Ascending aorta (tissue), 2 donors: Measurements from ENCODE around the gene PLCB1. TPM values are rescaled to one million over a fixed set of nuclear protein-coding genes. Genes with fewer than 3 reads are reported as not detected.

ENCODE experiments used
- DNase-seq, 2 donors: peaks; one replicate each; pipeline ENCODE4 v3.0.0-alpha.2; 2019; ENCODE audit warnings: low spot score in 2 of 2
- H3K27ac ChIP-seq, 2 donors: fragments of 200-600 bp; sonication (generic); one replicate each; pipeline ENCODE4 v1.5.1; 2016 to 2017; ENCODE audit warnings: mild to moderate bottlenecking in 1 of 2
- H3K27me3 ChIP-seq: fragments of 200-600 bp; sonication (generic); one replicate; pipeline ENCODE4 v1.5.1; 2017
- H3K36me3 ChIP-seq, 2 donors: fragments of 200-600 bp; sonication (generic); one replicate each; pipeline ENCODE4 v1.5.1; 2016
- H3K4me1 ChIP-seq, 2 donors: fragments of 200-600 bp; sonication (generic); one replicate each; pipeline ENCODE4 v1.5.1; 2016 to 2017; ENCODE audit warnings: mild to moderate bottlenecking in 1 of 2
- H3K4me3 ChIP-seq, 2 donors: fragments of 200-600 bp; sonication (generic); one replicate each; pipeline ENCODE4 v1.5.1; 2016 to 2017; ENCODE audit warnings: mild to moderate bottlenecking in 1 of 2
- H3K9me3 ChIP-seq, 2 donors: fragments of 200-600 bp; sonication (generic); one replicate each; pipeline ENCODE4 v1.5.1; 2016
- intact Hi-C: fragments of 100-400 bp; cut with DNase I; formaldehyde crosslinking; loops from one replicate; pipeline ENCODE4 v1.15.1; 2023
- total RNA-seq: library from RNA; depleted of rRNA; stranded (reverse); fragments of >200 nt; gene quantifications from one replicate; pipeline ENCODE4 v1.1.0, GENCODE V29; 2016
- TF ChIP-seq, protein P1 (sequence below), 3 experiments: fragments of 200-600 bp in 2 of 3; fragments of 450-650 bp in 1 of 3; sonication (generic) in 2 of 3; IDR thresholded peaks; one replicate each; pipeline ENCODE4 v1.5.1; 2016 to 2019; ENCODE audit warnings: antibody characterized with exemption in 3 of 3, mild to moderate bottlenecking in 1 of 3, moderate library complexity in 1 of 3

The PLCB1 gene
- total RNA-seq, 1 donor from 2014 or later = 22.9 TPM

DNA sequence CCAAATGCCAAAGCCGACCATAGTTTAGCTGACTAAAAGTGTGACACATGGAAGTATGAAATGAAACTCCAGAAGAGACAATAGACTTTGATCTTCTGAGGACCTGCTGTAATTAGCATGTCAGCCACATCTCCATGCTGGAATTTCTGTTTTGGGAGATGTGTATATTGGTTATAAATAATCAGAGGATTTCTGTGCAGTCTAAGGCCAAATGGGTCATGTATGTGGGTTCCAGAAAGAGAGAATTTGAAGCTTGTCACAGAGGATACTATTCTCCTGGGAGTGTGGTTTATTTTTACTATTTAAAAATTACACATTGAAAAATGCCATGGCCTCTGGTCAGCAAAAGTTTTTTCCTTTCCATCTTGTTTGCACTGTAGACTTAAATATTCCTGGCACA is 531.4 kb downstream of the PLCB1 start:
- intact Hi-C loops = no loop called here
- TF ChIP-seq, protein P1, sequence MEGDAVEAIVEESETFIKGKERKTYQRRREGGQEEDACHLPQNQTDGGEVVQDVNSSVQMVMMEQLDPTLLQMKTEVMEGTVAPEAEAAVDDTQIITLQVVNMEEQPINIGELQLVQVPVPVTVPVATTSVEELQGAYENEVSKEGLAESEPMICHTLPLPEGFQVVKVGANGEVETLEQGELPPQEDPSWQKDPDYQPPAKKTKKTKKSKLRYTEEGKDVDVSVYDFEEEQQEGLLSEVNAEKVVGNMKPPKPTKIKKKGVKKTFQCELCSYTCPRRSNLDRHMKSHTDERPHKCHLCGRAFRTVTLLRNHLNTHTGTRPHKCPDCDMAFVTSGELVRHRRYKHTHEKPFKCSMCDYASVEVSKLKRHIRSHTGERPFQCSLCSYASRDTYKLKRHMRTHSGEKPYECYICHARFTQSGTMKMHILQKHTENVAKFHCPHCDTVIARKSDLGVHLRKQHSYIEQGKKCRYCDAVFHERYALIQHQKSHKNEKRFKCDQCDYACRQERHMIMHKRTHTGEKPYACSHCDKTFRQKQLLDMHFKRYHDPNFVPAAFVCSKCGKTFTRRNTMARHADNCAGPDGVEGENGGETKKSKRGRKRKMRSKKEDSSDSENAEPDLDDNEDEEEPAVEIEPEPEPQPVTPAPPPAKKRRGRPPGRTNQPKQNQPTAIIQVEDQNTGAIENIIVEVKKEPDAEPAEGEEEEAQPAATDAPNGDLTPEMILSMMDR (IDR thresholded peaks at IDR 0.05) = no peak
- H3K4me1 ChIP-seq = no peaks in the 10 kb centered on the region
- no peaks in the 10 kb centered on the region for H3K36me3 ChIP-seq
- no peak overlapping the region for H3K27ac ChIP-seq
- no peak overlapping the region for H3K4me3 ChIP-seq
- no peaks in the 10 kb centered on the region for H3K9me3 ChIP-seq
- DNase-seq = no peak
- H3K27me3 ChIP-seq = no peaks in the 10 kb centered on the region

GRCh38 chr20:8664778-8665177 is 532.7 kb downstream of the PLCB1 start:
- no peaks in the 10 kb centered on the region for H3K9me3 ChIP-seq
- intact Hi-C loops = no loop called here
- no peaks in the 10 kb centered on the region for H3K36me3 ChIP-seq
- H3K4me3 ChIP-seq = no peak overlapping the region
- H3K4me1 ChIP-seq = no peaks in the 10 kb centered on the region
- H3K27ac ChIP-seq = no peak overlapping the region
- DNase-seq = no peak
- no peaks in the 10 kb centered on the region for H3K27me3 ChIP-seq
- TF ChIP-seq, protein P1 (IDR thresholded peaks at IDR 0.05) = no peak

- DNase-seq = no peak
- Histone ChIP-seq H3K27ac (peak overlapping the region in 1 of 2 donors; percentile 59), H3K27me3 (no peaks in the 10 kb centered on the region), H3K9me3 (no peaks in the 10 kb centered on the region), H3K36me3 (no peaks in the 10 kb centered on the region), H3K4me1 (no peaks in the 10 kb centered on the region), H3K4me3 (no peak overlapping the region)
- intact Hi-C loops = no loop called here
- TF ChIP-seq, protein P1 (IDR thresholded peaks at IDR 0.05) = no peak
These were observed 535.2 kb downstream of the PLCB1 start for GRCh38 chr20:8667306-8667705.

- no peaks in the 10 kb centered on the region for H3K27me3 ChIP-seq
- DNase-seq = no peak
- no peaks in the 10 kb centered on the region for H3K4me1 ChIP-seq
- H3K36me3 ChIP-seq = no peaks in the 10 kb centered on the region
- H3K27ac ChIP-seq = no peak overlapping the region
- TF ChIP-seq, protein P1 (IDR thresholded peaks at IDR 0.05) = no peak
- intact Hi-C loops = no loop called here
- no peak overlapping the region for H3K4me3 ChIP-seq
- H3K9me3 ChIP-seq = no peaks in the 10 kb centered on the region
These were observed 538.3 kb downstream of the PLCB1 start for GRCh38 chr20:8670207-8670892.

GRCh38 chr20:8670893-8671215 is 538.8 kb downstream of the PLCB1 start:
- intact Hi-C loops = no loop called here

More at GRCh38 chr20:8670893-8671215, 538.8 kb downstream of the PLCB1 start:
- H3K36me3 ChIP-seq = no peaks in the 10 kb centered on the region
- H3K27ac ChIP-seq = no peak overlapping the region
- DNase-seq = no peak
- H3K4me1 ChIP-seq = no peaks in the 10 kb centered on the region
- no peak overlapping the region for H3K4me3 ChIP-seq
- TF ChIP-seq, protein P1 (IDR thresholded peaks at IDR 0.05) = no peak
- no peaks in the 10 kb centered on the region for H3K27me3 ChIP-seq
- no peaks in the 10 kb centered on the region for H3K9me3 ChIP-seq
